Measurements from ENCODE around the gene COLEC12. TPM values are rescaled to one million over a fixed set of nuclear protein-coding genes. Genes with fewer than 3 reads are reported as not detected.

The COLEC12 gene
- total RNA-seq, 1 experiment from 2014 or later: not detected

DNA sequence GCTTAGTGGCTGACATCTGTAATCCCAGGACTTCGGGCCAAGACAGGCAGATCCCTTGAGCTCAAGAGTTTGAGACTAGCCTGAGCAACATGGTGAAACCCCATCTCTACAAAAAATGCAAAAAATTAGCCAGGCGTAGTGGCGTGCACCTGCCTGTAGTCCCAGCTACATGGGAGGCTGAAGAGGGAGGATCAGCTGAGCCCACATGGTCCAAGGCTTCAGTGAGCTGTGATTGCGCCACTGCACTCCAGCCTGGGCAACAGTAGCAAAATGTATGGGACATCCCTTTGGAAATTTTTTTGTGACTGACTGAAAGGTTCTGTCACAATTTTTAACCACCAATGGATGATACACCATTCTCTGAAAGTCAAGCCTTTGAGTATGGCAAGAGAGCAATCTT is 6.3 kb upstream of the COLEC12 start:
- H3K4me3 Mint-ChIP-seq (ENCODE audit: low read depth, unreplicated experiment): no peak overlapping the region
- H3K36me3 Mint-ChIP-seq (ENCODE audit: insufficient read depth, unreplicated experiment): no peaks in the 10 kb centered on the region
- DNase-seq: no peak
- TF ChIP-seq, protein P1, sequence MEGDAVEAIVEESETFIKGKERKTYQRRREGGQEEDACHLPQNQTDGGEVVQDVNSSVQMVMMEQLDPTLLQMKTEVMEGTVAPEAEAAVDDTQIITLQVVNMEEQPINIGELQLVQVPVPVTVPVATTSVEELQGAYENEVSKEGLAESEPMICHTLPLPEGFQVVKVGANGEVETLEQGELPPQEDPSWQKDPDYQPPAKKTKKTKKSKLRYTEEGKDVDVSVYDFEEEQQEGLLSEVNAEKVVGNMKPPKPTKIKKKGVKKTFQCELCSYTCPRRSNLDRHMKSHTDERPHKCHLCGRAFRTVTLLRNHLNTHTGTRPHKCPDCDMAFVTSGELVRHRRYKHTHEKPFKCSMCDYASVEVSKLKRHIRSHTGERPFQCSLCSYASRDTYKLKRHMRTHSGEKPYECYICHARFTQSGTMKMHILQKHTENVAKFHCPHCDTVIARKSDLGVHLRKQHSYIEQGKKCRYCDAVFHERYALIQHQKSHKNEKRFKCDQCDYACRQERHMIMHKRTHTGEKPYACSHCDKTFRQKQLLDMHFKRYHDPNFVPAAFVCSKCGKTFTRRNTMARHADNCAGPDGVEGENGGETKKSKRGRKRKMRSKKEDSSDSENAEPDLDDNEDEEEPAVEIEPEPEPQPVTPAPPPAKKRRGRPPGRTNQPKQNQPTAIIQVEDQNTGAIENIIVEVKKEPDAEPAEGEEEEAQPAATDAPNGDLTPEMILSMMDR (IDR thresholded peaks at IDR 0.05; ENCODE audit: unreplicated experiment): no peak
- H3K9me3 Mint-ChIP-seq (ENCODE audit: low read depth, unreplicated experiment): no peaks in the 10 kb centered on the region
- intact Hi-C loops (cut with micrococcal nuclease; ENCODE audit: unreplicated experiment): no loop called here
- no peak overlapping the region for H3K27ac Mint-ChIP-seq (ENCODE audit: unreplicated experiment)
- CTCF ChIA-PET: interaction anchor here (0.6 kb wide), 1 partner anchor 15 kb away, joined by 3 read pairs; no protein-coding TSS in a partner anchor
- H3K4me1 Mint-ChIP-seq (ENCODE audit: low read depth, unreplicated experiment): no peaks in the 10 kb centered on the region
- BruUV-seq (replicated peaks): no TSS peak
- H3K27me3 Mint-ChIP-seq (ENCODE audit: unreplicated experiment): peaks cover 31% of the 10 kb centered on the region

DNA sequence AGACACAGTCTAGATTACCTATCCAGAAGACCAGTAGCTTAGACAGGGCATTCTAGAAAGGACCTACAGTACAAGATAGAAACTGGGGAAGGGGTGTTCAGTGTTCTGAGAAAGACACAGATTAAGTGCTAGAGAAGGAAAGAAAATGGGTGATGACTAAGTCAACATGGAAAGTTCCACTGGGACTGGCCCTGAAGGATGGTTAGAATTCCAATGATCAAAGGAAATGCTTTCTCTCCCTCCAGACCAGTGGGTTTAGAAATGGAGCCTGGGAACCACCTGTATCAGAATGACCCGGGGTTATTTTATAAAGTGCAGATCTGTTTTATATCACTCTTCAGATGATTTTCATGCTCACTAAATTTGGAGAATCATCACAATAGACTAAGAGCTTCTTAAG is 5.8 kb upstream of the COLEC12 start:
- intact Hi-C loops (cut with micrococcal nuclease; ENCODE audit: unreplicated experiment): no loop called here
- Mint-ChIP-seq H3K9me3 (ENCODE audit: low read depth, unreplicated experiment) (no peaks in the 10 kb centered on the region), H3K27me3 (ENCODE audit: unreplicated experiment) (peaks cover 34% of the 10 kb centered on the region), H3K4me3 (ENCODE audit: low read depth, unreplicated experiment) (no peak overlapping the region), H3K36me3 (ENCODE audit: insufficient read depth, unreplicated experiment) (no peaks in the 10 kb centered on the region), H3K27ac (ENCODE audit: unreplicated experiment) (no peak overlapping the region), H3K4me1 (ENCODE audit: low read depth, unreplicated experiment) (no peaks in the 10 kb centered on the region)
- BruUV-seq (replicated peaks): no TSS peak
- no peak for DNase-seq
- TF ChIP-seq, protein P1 (IDR thresholded peaks at IDR 0.05; ENCODE audit: unreplicated experiment): no peak
- CTCF ChIA-PET: interaction anchor here (0.6 kb wide), 1 partner anchor 15 kb away, joined by 3 read pairs; no protein-coding TSS in a partner anchor

DNA sequence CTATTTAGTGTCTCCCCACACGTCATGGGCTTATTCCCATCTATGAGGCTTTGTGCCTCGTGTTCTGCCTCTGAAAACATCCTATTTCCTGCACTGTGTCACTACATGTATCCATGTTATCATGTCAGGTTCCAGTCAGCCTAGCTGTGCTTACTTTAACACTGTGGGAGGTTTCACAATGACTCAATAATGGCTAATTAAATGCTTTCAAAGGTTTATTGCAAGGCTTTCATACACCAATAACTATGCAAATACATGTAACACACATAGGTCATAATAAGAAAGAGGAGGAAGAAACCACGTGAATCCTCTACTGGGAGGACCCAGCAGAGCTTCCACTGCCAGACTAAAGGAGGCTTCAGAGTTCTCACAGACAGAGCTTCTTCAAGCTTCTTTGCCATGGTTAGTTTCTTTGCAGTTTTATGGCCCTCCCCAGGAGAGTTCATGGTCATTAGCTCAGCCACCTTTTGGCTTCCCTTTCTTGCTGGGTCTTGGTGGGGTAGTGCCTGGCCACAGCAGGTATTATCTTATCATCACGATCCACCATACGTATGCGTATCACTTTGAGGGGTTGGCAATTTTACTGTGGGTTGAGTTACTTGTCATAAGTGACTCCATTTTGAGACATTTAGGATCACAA is 5.1 kb upstream of the COLEC12 start:
- Mint-ChIP-seq H3K36me3 (ENCODE audit: insufficient read depth, unreplicated experiment) (no peaks in the 10 kb centered on the region), H3K4me3 (ENCODE audit: low read depth, unreplicated experiment) (no peak overlapping the region), H3K27me3 (ENCODE audit: unreplicated experiment) (peaks cover 41% of the 10 kb centered on the region), H3K4me1 (ENCODE audit: low read depth, unreplicated experiment) (no peaks in the 10 kb centered on the region), H3K27ac (ENCODE audit: unreplicated experiment) (no peak overlapping the region), H3K9me3 (ENCODE audit: low read depth, unreplicated experiment) (no peaks in the 10 kb centered on the region)
- no TSS peak for BruUV-seq (replicated peaks)
- TF ChIP-seq, protein P1 (IDR thresholded peaks at IDR 0.05; ENCODE audit: unreplicated experiment): no peak
- DNase-seq: no peak
- intact Hi-C loops (cut with micrococcal nuclease; ENCODE audit: unreplicated experiment): no loop called here
- CTCF ChIA-PET: no interaction called here

DNA sequence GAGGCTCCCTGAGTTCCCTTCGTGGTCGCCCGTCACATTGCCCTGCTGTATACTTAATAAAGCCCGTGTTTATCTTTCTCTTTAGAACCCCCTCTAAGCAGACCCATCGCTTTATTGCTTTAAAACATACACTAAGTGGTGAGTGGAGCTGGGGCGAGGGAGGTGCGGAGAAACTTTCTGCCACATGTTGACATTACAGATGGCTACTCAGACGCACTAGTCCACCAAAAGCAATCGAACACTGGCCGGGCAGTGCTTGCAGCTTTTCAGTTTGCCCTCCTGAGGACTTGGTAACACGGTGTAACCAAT is 859 bp upstream of the COLEC12 start:
- TF ChIP-seq, protein P1 (IDR thresholded peaks at IDR 0.05; ENCODE audit: unreplicated experiment): no peak
- H3K4me1 Mint-ChIP-seq (ENCODE audit: low read depth, unreplicated experiment): peaks cover 5% of the 10 kb centered on the region
- H3K9me3 Mint-ChIP-seq (ENCODE audit: low read depth, unreplicated experiment): no peaks in the 10 kb centered on the region
- peaks cover 51% of the 10 kb centered on the region for H3K27me3 Mint-ChIP-seq (ENCODE audit: unreplicated experiment)
- H3K36me3 Mint-ChIP-seq (ENCODE audit: insufficient read depth, unreplicated experiment): no peaks in the 10 kb centered on the region
- no peak overlapping the region for H3K4me3 Mint-ChIP-seq (ENCODE audit: low read depth, unreplicated experiment)
- intact Hi-C loops (cut with micrococcal nuclease; ENCODE audit: unreplicated experiment): no loop called here
- BruUV-seq (replicated peaks): no TSS peak
- CTCF ChIA-PET: no interaction called here
- no peak for DNase-seq
- H3K27ac Mint-ChIP-seq (ENCODE audit: unreplicated experiment): no peak overlapping the region

All from Calu3 (cell line).